Calu3 (cell line): Measurements from ENCODE around the gene RAPGEF4. TPM values are rescaled to one million over a fixed set of nuclear protein-coding genes. Genes with fewer than 3 reads are reported as not detected.
"Not testable (repeated sequence)": the region's sequence is repeated elsewhere in the genome, so short reads cannot be mapped to it uniquely, and the experiment has no call there.

Source experiments
- BruUV-seq: library from RNA; stranded (reverse); fragments of 400-500 nt; replicated peaks from 2 replicates; lab custom pipeline; 2021; lab: Mats Ljungman, UMichigan
- CTCF ChIA-PET: fragments of 300-600 bp; sonication (Branson Sonifier 250); formaldehyde crosslinking; loops from one replicate; lab custom pipeline; 2022; ENCODE audit warnings: antibody characterized with exemption; lab: Charles Lee
- DNase-seq: peaks from one replicate; pipeline ENCODE4 v3.0.0; 2022
- H3K27ac Mint-ChIP-seq: one replicate; pipeline ENCODE4 v1.8.0; 2022; ENCODE audit warnings: mixed read lengths; ENCODE audit not compliant: unreplicated experiment
- H3K27me3 Mint-ChIP-seq: one replicate; pipeline ENCODE4 v1.8.0; 2022; ENCODE audit warnings: mixed read lengths; ENCODE audit not compliant: unreplicated experiment
- H3K36me3 Mint-ChIP-seq: one replicate; pipeline ENCODE4 v1.8.0; 2022; ENCODE audit warnings: mild to moderate bottlenecking, moderate library complexity, mixed read lengths; ENCODE audit not compliant: insufficient read depth, unreplicated experiment
- H3K4me1 Mint-ChIP-seq: one replicate; pipeline ENCODE4 v1.8.0; 2022; ENCODE audit warnings: mild to moderate bottlenecking, low read depth, mixed read lengths; ENCODE audit not compliant: unreplicated experiment
- H3K4me3 Mint-ChIP-seq: one replicate; pipeline ENCODE4 v1.8.0; 2022; ENCODE audit warnings: mild to moderate bottlenecking, low read depth, moderate library complexity, mixed read lengths; ENCODE audit not compliant: unreplicated experiment
- H3K9me3 Mint-ChIP-seq: one replicate; pipeline ENCODE4 v1.8.0; 2022; ENCODE audit warnings: low read depth, mixed read lengths; ENCODE audit not compliant: unreplicated experiment
- intact Hi-C: fragments of 100-400 bp; cut with micrococcal nuclease; formaldehyde crosslinking; loops from one replicate; pipeline ENCODE4 v1.10.0; 2022; ENCODE audit not compliant: unreplicated experiment
- total RNA-seq: library from RNA; stranded (reverse); gene quantifications from 2 replicates; pipeline ENCODE4 v1.2.3, GENCODE V29; 2022
- TF ChIP-seq, protein P1 (sequence below): fragments of 200-600 bp; IDR thresholded peaks from one replicate; pipeline ENCODE4 v1.8.0; 2022; ENCODE audit warnings: antibody characterized with exemption; ENCODE audit not compliant: unreplicated experiment

RAPGEF4 gene
- total RNA-seq, 1 experiment from 2014 or later, result 1.8 TPM

DNA sequence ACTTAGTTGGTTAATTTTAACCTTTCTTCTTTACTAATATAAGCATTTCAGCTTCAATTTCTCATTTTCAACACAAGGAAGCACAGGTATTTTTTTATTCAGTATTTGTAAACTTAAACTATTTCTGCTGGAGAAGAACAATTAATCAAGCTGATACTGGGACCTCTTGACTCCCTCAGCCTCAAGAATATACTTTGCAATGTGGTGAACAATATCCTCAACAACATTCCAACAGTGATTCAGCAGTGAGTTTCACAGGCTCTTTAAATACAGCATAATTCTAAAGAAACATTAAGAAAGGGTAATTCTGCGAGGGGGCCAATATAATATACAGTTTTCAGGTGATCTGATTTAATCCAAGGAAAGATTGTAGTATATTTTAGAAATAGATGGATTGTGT is 10.0 kb downstream of the RAPGEF4 start:
- TF ChIP-seq, protein P1, sequence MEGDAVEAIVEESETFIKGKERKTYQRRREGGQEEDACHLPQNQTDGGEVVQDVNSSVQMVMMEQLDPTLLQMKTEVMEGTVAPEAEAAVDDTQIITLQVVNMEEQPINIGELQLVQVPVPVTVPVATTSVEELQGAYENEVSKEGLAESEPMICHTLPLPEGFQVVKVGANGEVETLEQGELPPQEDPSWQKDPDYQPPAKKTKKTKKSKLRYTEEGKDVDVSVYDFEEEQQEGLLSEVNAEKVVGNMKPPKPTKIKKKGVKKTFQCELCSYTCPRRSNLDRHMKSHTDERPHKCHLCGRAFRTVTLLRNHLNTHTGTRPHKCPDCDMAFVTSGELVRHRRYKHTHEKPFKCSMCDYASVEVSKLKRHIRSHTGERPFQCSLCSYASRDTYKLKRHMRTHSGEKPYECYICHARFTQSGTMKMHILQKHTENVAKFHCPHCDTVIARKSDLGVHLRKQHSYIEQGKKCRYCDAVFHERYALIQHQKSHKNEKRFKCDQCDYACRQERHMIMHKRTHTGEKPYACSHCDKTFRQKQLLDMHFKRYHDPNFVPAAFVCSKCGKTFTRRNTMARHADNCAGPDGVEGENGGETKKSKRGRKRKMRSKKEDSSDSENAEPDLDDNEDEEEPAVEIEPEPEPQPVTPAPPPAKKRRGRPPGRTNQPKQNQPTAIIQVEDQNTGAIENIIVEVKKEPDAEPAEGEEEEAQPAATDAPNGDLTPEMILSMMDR, result no peak
- H3K27ac Mint-ChIP-seq, result no peak overlapping the region
- no peak overlapping the region for H3K4me3 Mint-ChIP-seq
- H3K27me3 Mint-ChIP-seq, result peaks cover 41% of the 10 kb centered on the region
- no peaks in the 10 kb centered on the region for H3K4me1 Mint-ChIP-seq
- H3K9me3 Mint-ChIP-seq, result no peaks in the 10 kb centered on the region
- no peaks in the 10 kb centered on the region for H3K36me3 Mint-ChIP-seq
- CTCF ChIA-PET, result no interaction called here
- intact Hi-C loops, result no loop called here
- BruUV-seq, result no TSS peak
- no peak for DNase-seq

DNA sequence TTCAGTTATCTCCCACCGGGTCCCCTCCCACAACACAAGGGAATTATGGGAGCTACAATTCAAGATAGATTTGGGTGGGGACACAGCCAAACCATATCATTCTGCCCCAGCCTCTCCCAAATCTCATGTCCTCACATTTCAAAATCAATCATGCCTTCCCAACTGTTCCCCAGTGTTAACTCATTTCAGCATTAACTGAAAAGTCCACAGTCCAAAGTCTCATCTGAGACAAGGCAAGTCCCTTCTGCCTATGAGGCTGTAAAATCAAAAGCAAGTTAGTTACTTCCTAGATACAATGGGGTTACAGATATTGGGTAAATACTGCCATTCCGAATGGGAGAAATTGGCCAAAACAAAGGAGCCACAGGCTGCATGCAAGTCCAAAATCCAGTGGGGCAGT is 12.9 kb downstream of the RAPGEF4 start:
- CTCF ChIA-PET, H3K4me3 Mint-ChIP-seq, intact Hi-C loops, H3K36me3 Mint-ChIP-seq, BruUV-seq, H3K4me1 Mint-ChIP-seq, H3K27ac Mint-ChIP-seq, H3K9me3 Mint-ChIP-seq, DNase-seq: not testable (repeated sequence)
- H3K27me3 Mint-ChIP-seq, result peaks cover 26% of the 10 kb centered on the region

DNA sequence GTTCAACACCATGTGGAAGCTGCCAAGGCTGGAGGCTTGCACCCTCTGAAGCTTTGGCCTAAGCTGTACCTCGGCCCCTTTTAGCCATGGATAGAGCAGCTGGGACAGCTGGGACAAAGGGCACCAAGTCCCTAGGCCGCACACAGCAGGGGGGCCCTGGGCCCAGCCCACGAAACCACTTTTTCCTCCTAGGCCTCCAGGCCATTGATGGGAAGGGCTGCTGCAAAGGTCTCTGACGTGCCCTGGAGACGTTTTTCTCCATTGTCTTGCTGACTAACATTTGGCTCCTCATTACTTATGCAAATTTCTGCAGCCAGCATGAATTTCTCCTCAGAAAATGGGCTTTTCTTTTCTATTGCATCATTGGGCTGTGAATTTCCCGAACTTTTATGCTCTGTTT is 13.7 kb downstream of the RAPGEF4 start:
- Mint-ChIP-seq H3K4me3 (no peak overlapping the region), H3K27ac (no peak overlapping the region), H3K9me3 (no peaks in the 10 kb centered on the region), H3K36me3 (no peaks in the 10 kb centered on the region), H3K27me3 (peaks cover 18% of the 10 kb centered on the region), H3K4me1 (no peaks in the 10 kb centered on the region)
- TF ChIP-seq, protein P1, result no peak
- intact Hi-C loops, result no loop called here
- CTCF ChIA-PET, result no interaction called here
- BruUV-seq, result no TSS peak
- no peak for DNase-seq

DNA sequence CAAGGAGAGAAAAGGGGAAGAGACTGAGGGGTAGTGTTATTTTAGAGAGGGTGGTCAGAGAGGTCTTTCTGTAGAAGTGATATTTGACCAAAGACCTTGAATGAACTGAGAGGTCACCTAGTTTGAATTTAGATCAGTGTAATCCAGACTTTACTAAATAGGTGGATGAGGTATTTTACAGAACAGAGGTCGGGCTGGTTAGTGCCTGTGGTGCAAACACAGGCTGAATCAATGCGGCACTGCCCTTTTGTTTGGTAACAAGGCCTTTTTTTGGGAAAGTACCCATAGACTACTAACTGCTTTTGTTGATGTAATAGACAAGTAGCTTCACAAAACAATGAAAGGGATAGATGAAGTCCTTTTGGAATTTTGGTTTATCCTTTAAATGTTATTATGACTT is 15.9 kb downstream of the RAPGEF4 start:
- intact Hi-C loops, result no loop called here
- H3K27ac Mint-ChIP-seq, result no peak overlapping the region
- peaks cover 16% of the 10 kb centered on the region for H3K27me3 Mint-ChIP-seq
- BruUV-seq, result no TSS peak
- H3K4me3 Mint-ChIP-seq, result no peak overlapping the region
- no peak for DNase-seq
- no peaks in the 10 kb centered on the region for H3K36me3 Mint-ChIP-seq
- CTCF ChIA-PET, result no interaction called here
- TF ChIP-seq, protein P1, result no peak
- no peaks in the 10 kb centered on the region for H3K4me1 Mint-ChIP-seq
- H3K9me3 Mint-ChIP-seq, result no peaks in the 10 kb centered on the region

DNA sequence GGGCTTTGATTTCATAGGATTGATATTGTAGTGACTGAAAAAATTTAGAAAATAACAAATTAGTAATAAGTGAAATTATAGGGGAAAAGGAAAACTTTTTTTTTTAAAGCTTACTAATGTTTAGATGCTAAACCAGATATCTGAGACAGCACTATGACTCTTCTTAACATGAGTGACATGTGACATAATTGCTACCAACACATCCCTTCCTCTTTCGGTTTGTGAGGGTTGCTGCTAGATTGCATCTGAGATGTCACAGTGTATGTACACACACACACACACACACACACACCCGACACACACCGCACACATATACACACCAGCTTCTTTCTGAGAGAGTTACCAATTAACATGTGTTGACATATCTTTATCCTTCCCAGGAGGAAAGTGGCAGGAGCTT is 18.0 kb downstream of the RAPGEF4 start:
- CTCF ChIA-PET, result no interaction called here
- intact Hi-C loops, result no loop called here
- TF ChIP-seq, protein P1, result no peak

More for the DNA sequence above, 18.0 kb downstream of the RAPGEF4 start:
- H3K9me3 Mint-ChIP-seq, result no peaks in the 10 kb centered on the region
- no peak for DNase-seq
- H3K36me3 Mint-ChIP-seq, result no peaks in the 10 kb centered on the region
- peaks cover 16% of the 10 kb centered on the region for H3K27me3 Mint-ChIP-seq
- no TSS peak for BruUV-seq
- H3K4me1 Mint-ChIP-seq, result no peaks in the 10 kb centered on the region
- H3K27ac Mint-ChIP-seq, result no peak overlapping the region
- H3K4me3 Mint-ChIP-seq, result no peak overlapping the region
